Retinal pigment epithelial cell (primary cell): ENCODE data around the gene ABHD16B.

ENCODE experiments used
- DNase-seq: peaks from one replicate; pipeline ENCODE4 v3.0.0-alpha.2; 2010; ENCODE audit warnings: low read depth
- H3K4me3 ChIP-seq: 2 replicates; pipeline ENCODE4 v1.5.1; 2011; ENCODE audit warnings: mild to moderate bottlenecking, low read length, control low read depth, moderate library complexity
- CTCF ChIP-seq: conservative IDR thresholded peaks from 2 replicates; pipeline ENCODE4 v1.5.1; 2011; ENCODE audit warnings: low read depth, low read length, control low read depth, inconsistent platforms

The ABHD16B gene

GRCh38 chr20:63861365-63861934, at the start of gene ABHD16B:
ABHD16B (plus strand) TSS chr20:63861498; CDS start chr20:63861541, 43 bp downstream.
- DNase-seq = no peak
- no peak within 1 kb of the TSS for H3K4me3 ChIP-seq
- TF ChIP-seq CTCF = no peak

GRCh38 chr20:63814891-63815614, 46.2 kb upstream of the ABHD16B start:
- H3K4me3 ChIP-seq = no peak overlapping the region
- no peak for DNase-seq
- TF ChIP-seq CTCF = no peak

- no peak overlapping the region for H3K4me3 ChIP-seq
- no peak for DNase-seq
- no peak for TF ChIP-seq CTCF
These were observed 45.6 kb upstream of the ABHD16B start for GRCh38 chr20:63815615-63816253.

GRCh38 chr20:63819224-63819921, 41.9 kb upstream of the ABHD16B start:
- DNase-seq = no peak
- no peak for TF ChIP-seq CTCF
- no peak overlapping the region for H3K4me3 ChIP-seq

GRCh38 chr20:63821811-63822210, 39.5 kb upstream of the ABHD16B start:
- no peak for DNase-seq
- no peak for TF ChIP-seq CTCF
- no peak overlapping the region for H3K4me3 ChIP-seq

GRCh38 chr20:63822276-63822696, 39.0 kb upstream of the ABHD16B start:
- no peak for TF ChIP-seq CTCF
- DNase-seq = no peak

More at GRCh38 chr20:63822276-63822696, 39.0 kb upstream of the ABHD16B start:
- no peak overlapping the region for H3K4me3 ChIP-seq
